MM.1S (cell line): ENCODE data around the gene COL6A1.

Source experiments
- CTCF ChIP-seq: fragments of 300-600 bp; sonication (generic); IDR thresholded peaks from 2 replicates; pipeline ENCODE4 v1.5.1; 2016; ENCODE audit warnings: antibody characterized with exemption, low read length, mixed read lengths
- EZH2 ChIP-seq: fragments of 300-600 bp; sonication (generic); optimal IDR thresholded peaks from 2 replicates; pipeline ENCODE3; 2017; ENCODE audit warnings: low read depth, mild to moderate bottlenecking, antibody characterized with exemption, low read length, mixed read lengths
- EZH2phosphoT487 ChIP-seq: fragments of 300-600 bp; sonication (generic); IDR thresholded peaks from 2 replicates; pipeline ENCODE4 v1.6.1; 2018; ENCODE audit warnings: antibody characterized with exemption, low read length

GRCh38 chr21:46028573-46029091 lies 47.1 kb downstream of the COL6A1 start:
- TF ChIP-seq CTCF = no peak
- TF ChIP-seq EZH2phosphoT487 = no peak
- TF ChIP-seq EZH2 = no peak
